Erythroblast (primary cell): ENCODE measurements around the gene XPOT.

Experiments used
- GATA1 ChIP-seq: IDR thresholded peaks from 2 replicates; pipeline ENCODE4 v1.6.1; 2011; ENCODE audit warnings: low read depth, mild to moderate bottlenecking, control low read depth, low read length, moderate library complexity
- POLR2A ChIP-seq: IDR thresholded peaks from 2 replicates; pipeline ENCODE4 v1.6.1; 2011; ENCODE audit warnings: mild to moderate bottlenecking, low read length

- TF ChIP-seq POLR2A (no peak), GATA1 (no peak)
Observed at GRCh38 chr12:64400041-64400440, 4.2 kb upstream of the XPOT start.
